Heart left ventricle (tissue), 16 donors: ENCODE data around the gene AKAP9. TPM values are rescaled to one million over a fixed set of nuclear protein-coding genes. Genes with fewer than 3 reads are reported as not detected.

Experiments used
- ATAC-seq, 4 donors: fragments of 200-7000 bp; cut with Tn5 transposase; one replicate each; pipeline ENCODE4 v1.9.1; 2020 to 2022; ENCODE audit warnings: moderate library complexity in 4 of 4, mild to moderate bottlenecking in 3 of 4, moderate number of reproducible peaks in 1 of 4
- DNase-seq, 5 donors: peaks; one replicate each; pipeline ENCODE4 v3.0.0-alpha.2; 2020
- H3K27ac ChIP-seq, 12 donors: fragments of 200-600 bp; sonication (generic) in 4 of 12; one replicate each; pipeline versions ENCODE4 v1.5.0 to v1.8.0; 2016 to 2022; ENCODE audit warnings: mild to moderate bottlenecking in 2 of 12
- H3K27me3 ChIP-seq, 9 donors: fragments of 200-600 bp; sonication (generic) in 2 of 9; one replicate each; pipeline versions ENCODE4 v1.5.1 to v1.8.0; 2016 to 2022; ENCODE audit warnings: mild to moderate bottlenecking in 3 of 9
- H3K36me3 ChIP-seq, 9 donors: fragments of 200-600 bp; sonication (generic) in 2 of 9; one replicate each; pipeline versions ENCODE4 v1.5.0 to v1.8.0; 2018 to 2022; ENCODE audit warnings: mild to moderate bottlenecking in 2 of 9
- H3K4me1 ChIP-seq, 12 donors: fragments of 200-600 bp; sonication (generic) in 4 of 12; one replicate each; pipeline versions ENCODE4 v1.5.0 to v1.8.0; 2016 to 2022; ENCODE audit warnings: mild to moderate bottlenecking in 3 of 12
- H3K4me3 ChIP-seq, 12 donors: fragments of 200-600 bp; sonication (generic) in 4 of 12; one replicate each; pipeline versions ENCODE4 v1.5.0 to v1.8.0; 2017 to 2022; ENCODE audit warnings: mild to moderate bottlenecking in 9 of 12, moderate library complexity in 4 of 12
- H3K9me3 ChIP-seq, 12 donors: fragments of 200-600 bp; sonication (generic) in 4 of 12; one replicate each; pipeline versions ENCODE4 v1.5.0 to v1.8.0; 2016 to 2022; ENCODE audit warnings: mild to moderate bottlenecking in 1 of 12
- CTCF ChIP-seq, 12 donors: fragments of 200-600 bp; sonication (generic) in 4 of 12; IDR thresholded peaks; one replicate each; pipeline versions ENCODE4 v1.5.0 to v1.8.0; 2018 to 2022; ENCODE audit warnings: antibody characterized with exemption in 12 of 12, mild to moderate bottlenecking in 5 of 12
- POLR2A ChIP-seq, 2 donors: fragments of 450-650 bp; IDR thresholded peaks; one replicate each; pipeline ENCODE4 v1.6.1; 2017; ENCODE audit warnings: antibody characterized with exemption in 2 of 2, mild to moderate bottlenecking in 2 of 2, moderate library complexity in 2 of 2
- WGBS, 4 donors: extraction: QIAGEN DNeasy Blood & Tissue Kit in 2 of 4; methylation state at CpG; one replicate each; pipeline versions ENCODE4 v1.1.5 to v1.1.7; 2013 to 2018; 5-methylcytosine and 5-hydroxymethylcytosine counted together
- intact Hi-C, 10 donors: fragments of 100-400 bp; cut with DNase I; formaldehyde crosslinking; loops; one replicate each; pipeline versions ENCODE4 v1.11.1 to v1.14.2; 2022
- polyA plus RNA-seq, 2 donors: library from polyadenylated mRNA; stranded (reverse); fragments of 200-250 nt; gene quantifications; one replicate each; pipeline ENCODE4 v1.2.3, GENCODE V29; 2013
- total RNA-seq, 9 donors: library from RNA; depleted of rRNA in 2 of 9; stranded (reverse); fragments of >200 nt in 2 of 9; fragmentation: NEBNext Ultra II Directional in 3 of 9; extraction: Animal tissue kit (Norgen Biotek cat#: 25700) in 3 of 9; gene quantifications; one replicate each; pipeline versions ENCODE4 v1.1.0 to v1.2.4, GENCODE V29; 2016 to 2023
- donor health status: ischemic (EF 13 %, LVEDD 7.1; RV severe dilation, severe dysfunction).
- donor health status: healthy with polysubstance abuse.
- donor health status: DM: no; HTN: yes; CAD: no.
- donor health status: DM: no; HTN: no; CAD: no.
- donor health status: ischemic (EF 25% LVEDD 6.9; RV normal size, moderate dysfunction).
- donor health status: ischemic (EF 25% LVEDD 5.7; RV mildly dilated, moderate dysfunction).
- donor health status: healthy.
- donor health status: DM: yes; HTN: yes; CAD: no.
- donor health status: ischemic (EF 35%, LVEDD 5.7; RV mildly dilated, moderate dysfunction).
- donor health status: nonischemic (EF 11% LVEDD 7.7; RV severe dilation, severe dysfunction).
- donor health status: DM: yes; HTN: yes; CAD: no.
- donor health status: PGD.
- donor health status: ischemic (EF 29% LVEDD 5.4; RV normal size, mild dysfunction).
- donor health status: nonischemic (EF 23%, LVEDD 6.1; RV moderate dilation, normal function).

The AKAP9 gene
- total and polyA plus RNA-seq, 11 donors = 13.2 to 58.6 (median 49.1) TPM

- ATAC-seq (no peak), DNase-seq (no peak)
- H3K36me3 ChIP-seq = peaks cover 0 to 80% (median 54%) of the 10 kb centered on the region in 9 donors
- H3K27me3 ChIP-seq = no peaks in the 10 kb centered on the region
- H3K4me3 ChIP-seq = no peak overlapping the region
- intact Hi-C loops = loop anchor here in 1 of 10 donors (10.0 kb wide), 1 partner anchor 97 kb away; no protein-coding TSS in a partner anchor
- H3K4me1 ChIP-seq = peaks cover 0 to 18% (median under 1%) of the 10 kb centered on the region in 12 donors
- TF ChIP-seq CTCF (IDR thresholded peaks at IDR 0.05) (no peak), POLR2A (IDR thresholded peaks at IDR 0.05) (no peak)
- no peaks in the 10 kb centered on the region for H3K9me3 ChIP-seq
- H3K27ac ChIP-seq = peak overlapping the region in 4 of 12 donors; percentile 12 to 44 (median 24)
Observed at GRCh38 chr7:92051655-92052054, 111.0 kb downstream of the AKAP9 start.

- peak in 1 of 4 donors; percentile 18 for ATAC-seq
Observed at GRCh38 chr7:92052159-92052558, 111.5 kb downstream of the AKAP9 start.

GRCh38 chr7:92052684-92053083 is 112.0 kb downstream of the AKAP9 start:
- no peak overlapping the region for H3K27ac ChIP-seq
- WGBS, 4 donors = 74 to 79% (median 76%) methylated on average over 3 of the region's 3 CpGs
- no peaks in the 10 kb centered on the region for H3K9me3 ChIP-seq

More at GRCh38 chr7:92052159-92052558, 111.5 kb downstream of the AKAP9 start:
- H3K27me3 ChIP-seq = no peaks in the 10 kb centered on the region
- intact Hi-C loops = loop anchor here in 1 of 10 donors (10.0 kb wide), 1 partner anchor 97 kb away; no protein-coding TSS in a partner anchor
- no peak for TF ChIP-seq POLR2A (IDR thresholded peaks at IDR 0.05)
- TF ChIP-seq CTCF (IDR thresholded peaks at IDR 0.05) = no peak
- 52 to 70% (median 62%) methylated on average over 2 of the region's 2 CpGs for WGBS, 4 donors
- H3K9me3 ChIP-seq = no peaks in the 10 kb centered on the region
- H3K4me3 ChIP-seq = no peak overlapping the region
- H3K4me1 ChIP-seq = peaks cover 0 to 19% (median 2%) of the 10 kb centered on the region in 12 donors
- peak overlapping the region in 5 of 12 donors; percentile 12 to 44 (median 30) for H3K27ac ChIP-seq
- peaks cover 0 to 75% (median 49%) of the 10 kb centered on the region in 9 donors for H3K36me3 ChIP-seq
- no peak for DNase-seq

GRCh38 chr7:92053312-92053711 is 112.7 kb downstream of the AKAP9 start:
- no peak for DNase-seq
- H3K27ac ChIP-seq = no peak overlapping the region
- H3K27me3 ChIP-seq = no peaks in the 10 kb centered on the region
- peaks cover 0 to 26% (median 9%) of the 10 kb centered on the region in 12 donors for H3K4me1 ChIP-seq
- H3K9me3 ChIP-seq = no peaks in the 10 kb centered on the region
- intact Hi-C loops = loop anchor here in 1 of 10 donors (10.0 kb wide), 1 partner anchor 99 kb away; no protein-coding TSS in a partner anchor
- no peak for ATAC-seq
- TF ChIP-seq CTCF (IDR thresholded peaks at IDR 0.05) = no peak
- no peak for TF ChIP-seq POLR2A (IDR thresholded peaks at IDR 0.05)
- H3K4me3 ChIP-seq = no peak overlapping the region
- 58 to 69% (median 67%) methylated on average over 2 of the region's 2 CpGs for WGBS, 4 donors
- H3K36me3 ChIP-seq = peaks cover 0 to 64% (median 40%) of the 10 kb centered on the region in 9 donors

More at GRCh38 chr7:92052684-92053083, 112.0 kb downstream of the AKAP9 start:
- Histone ChIP-seq H3K27me3 (no peaks in the 10 kb centered on the region), H3K36me3 (peaks cover 0 to 70% (median 44%) of the 10 kb centered on the region in 9 donors), H3K4me1 (peaks cover 0 to 23% (median 6%) of the 10 kb centered on the region in 12 donors), H3K4me3 (no peak overlapping the region)
- ATAC-seq (no peak), DNase-seq (no peak)
- intact Hi-C loops = loop anchor here in 1 of 10 donors (10.0 kb wide), 1 partner anchor 98 kb away; no protein-coding TSS in a partner anchor
- TF ChIP-seq CTCF (IDR thresholded peaks at IDR 0.05) (no peak), POLR2A (IDR thresholded peaks at IDR 0.05) (no peak)
